ENCODE measurements around the gene OPA1. TPM values are rescaled to one million over a fixed set of nuclear protein-coding genes. Genes with fewer than 3 reads are reported as not detected.
A peak's percentile ranks its signal among the peaks of the same experiment; 100 is the strongest.

The OPA1 gene
- total and polyA plus RNA-seq, 2 experiments from 2014 or later = 29.0 to 42.2 TPM

DNA sequence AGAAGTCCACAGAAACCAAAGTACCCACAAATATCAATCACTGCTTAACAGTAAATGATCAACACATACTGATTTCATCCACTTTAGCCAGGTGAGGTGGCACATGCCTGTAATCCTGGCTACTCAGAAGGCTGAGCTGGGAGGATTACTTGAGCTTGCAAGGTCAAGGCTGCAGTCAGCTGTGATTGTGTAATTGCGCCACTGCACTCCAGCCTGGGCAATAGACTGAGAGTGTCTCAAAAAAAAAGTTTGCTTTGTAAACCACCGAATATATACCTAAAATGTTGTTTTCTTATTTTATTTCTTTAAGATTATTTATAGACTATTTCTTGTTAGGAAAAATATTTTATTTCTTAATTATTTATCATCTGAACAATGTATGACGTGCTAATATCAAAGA, 29.6 kb upstream of the OPA1 start:
- 59 to 72% methylated on average over 3 of the region's 3 CpGs for WGBS, 2 experiments (ENCODE audit: low coverage in 1 of 2, low lambda C conversion rate in 2 of 2, missing lambda C conversion rate in 2 of 2)
- Histone ChIP-seq H2AFZ (no peak overlapping the region), H3K9me2 (ENCODE audit: insufficient read depth) (no peaks in the 10 kb centered on the region), H3K4me3 (no peak overlapping the region), H3K4me2 (ENCODE audit: unreplicated experiment) (no peak overlapping the region), H3K9ac (no peak overlapping the region), H4K20me1 (ENCODE audit: insufficient read depth) (no peaks in the 10 kb centered on the region), H3K36me3 (ENCODE audit: low read depth) (no peaks in the 10 kb centered on the region), H3K4me1 (ENCODE audit: insufficient read depth) (no peaks in the 10 kb centered on the region), H3K27me3 (replicated peaks; ENCODE audit: insufficient read depth) (peaks cover 2% of the 10 kb centered on the region; the same call in 1 of the 2 replicates), H3F3A (ENCODE audit: insufficient read depth) (no peaks in the 10 kb centered on the region), H3K27ac (no peak overlapping the region), H3K79me2 (ENCODE audit: insufficient read depth) (no peaks in the 10 kb centered on the region), H3K9me3 (ENCODE audit: low read depth) (no peaks in the 10 kb centered on the region)
- TF ChIP-seq EZH2phosphoT487 (IDR thresholded peaks at IDR 0.05; ENCODE audit: insufficient read depth, low read depth) (no peak), EZH2 (IDR thresholded peaks at IDR 0.05; ENCODE audit: insufficient read depth, poor library complexity, severe bottlenecking) (no peak)
- in situ Hi-C loops (cut with MboI) = loop anchor here (10.0 to 25.0 kb wide), 2 partner anchors 751 to 999 kb away; no protein-coding TSS in a partner anchor
- DNase-seq = no peak

DNA sequence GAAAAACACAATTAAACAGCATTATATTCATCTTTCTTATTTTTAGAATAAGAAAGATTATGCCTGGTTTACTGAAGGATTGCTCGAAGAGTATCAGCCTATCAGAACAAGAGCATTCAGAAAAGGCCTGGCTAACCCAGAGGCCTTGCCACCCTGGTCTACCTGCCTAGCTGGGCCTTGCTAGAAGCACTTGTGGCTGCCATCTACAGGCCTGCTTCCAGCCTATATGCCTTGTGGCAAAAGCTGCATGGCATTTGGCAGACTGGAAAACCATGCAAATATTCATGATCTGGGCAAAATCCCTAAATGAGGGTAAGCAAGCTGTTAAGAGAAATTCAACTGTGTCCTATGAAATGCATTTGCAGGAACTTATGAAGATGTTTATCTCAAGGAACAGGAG, 29.0 kb upstream of the OPA1 start:
- WGBS, 2 experiments (ENCODE audit: low coverage in 1 of 2, low lambda C conversion rate in 2 of 2, missing lambda C conversion rate in 2 of 2) = 18 to 19% methylated on average over 1 of the region's 1 CpG
- in situ Hi-C loops (cut with MboI) = loop anchor here (10.0 to 25.0 kb wide), 2 partner anchors 752 to 999 kb away; no protein-coding TSS in a partner anchor
- no peaks in the 10 kb centered on the region for H3K9me3 ChIP-seq (ENCODE audit: low read depth)
- H3K27me3 ChIP-seq (replicated peaks; ENCODE audit: insufficient read depth) = peaks cover 4% of the 10 kb centered on the region; the same call in 1 of the 2 replicates
- peak; percentile 7 for DNase-seq
- no peak overlapping the region for H3K4me3 ChIP-seq
- no peaks in the 10 kb centered on the region for H3F3A ChIP-seq (ENCODE audit: insufficient read depth)
- no peaks in the 10 kb centered on the region for H3K9me2 ChIP-seq (ENCODE audit: insufficient read depth)
- H3K27ac ChIP-seq = no peak overlapping the region
- H3K36me3 ChIP-seq (ENCODE audit: low read depth) = no peaks in the 10 kb centered on the region
- TF ChIP-seq EZH2 (IDR thresholded peaks at IDR 0.05; ENCODE audit: insufficient read depth, poor library complexity, severe bottlenecking) = no peak
- no peak for TF ChIP-seq EZH2phosphoT487 (IDR thresholded peaks at IDR 0.05; ENCODE audit: insufficient read depth, low read depth)
- no peak overlapping the region for H3K9ac ChIP-seq
- no peaks in the 10 kb centered on the region for H4K20me1 ChIP-seq (ENCODE audit: insufficient read depth)
- no peaks in the 10 kb centered on the region for H3K4me1 ChIP-seq (ENCODE audit: insufficient read depth)
- no peak overlapping the region for H2AFZ ChIP-seq
- no peak overlapping the region for H3K4me2 ChIP-seq (ENCODE audit: unreplicated experiment)
- no peaks in the 10 kb centered on the region for H3K79me2 ChIP-seq (ENCODE audit: insufficient read depth)

DNA sequence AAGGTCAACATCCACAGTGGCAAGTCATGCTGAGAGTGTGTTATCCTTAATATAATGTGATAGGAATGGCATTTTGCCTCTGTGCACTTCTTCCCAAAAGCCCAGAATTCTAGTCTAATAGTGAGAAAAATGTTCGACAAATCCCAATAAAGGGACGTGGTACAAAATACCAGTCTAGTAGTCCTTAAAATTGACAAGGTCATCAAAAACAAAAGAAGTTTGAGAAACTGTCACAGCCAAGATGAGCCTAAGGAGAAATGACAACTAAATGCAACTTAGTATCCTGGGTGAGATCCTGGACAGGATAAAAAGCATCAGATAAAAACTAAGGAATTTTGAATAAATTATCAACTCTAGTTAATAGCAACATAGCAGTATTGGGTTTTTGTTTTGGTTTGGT, 23.9 kb upstream of the OPA1 start:
- in situ Hi-C loops (cut with MboI) = loop anchor here (10.0 to 25.0 kb wide), 2 partner anchors 757 to 1004 kb away; no protein-coding TSS in a partner anchor

GRCh38 chr3:193572426-193572908, 20.5 kb upstream of the OPA1 start:
- H3K36me3 ChIP-seq (ENCODE audit: low read depth) = no peaks in the 10 kb centered on the region
- peaks cover 5% of the 10 kb centered on the region; the same call in 1 of the 2 replicates for H3K4me1 ChIP-seq (ENCODE audit: insufficient read depth)
- DNase-seq = peak; percentile 73
- no peak for TF ChIP-seq EZH2 (IDR thresholded peaks at IDR 0.05; ENCODE audit: insufficient read depth, poor library complexity, severe bottlenecking)
- TF ChIP-seq EZH2phosphoT487 (IDR thresholded peaks at IDR 0.05; ENCODE audit: insufficient read depth, low read depth) = no peak
- in situ Hi-C loops (cut with MboI) = loop anchor here (25.0 kb wide), 1 partner anchor 760 kb away; no protein-coding TSS in a partner anchor
- no peaks in the 10 kb centered on the region for H3K79me2 ChIP-seq (ENCODE audit: insufficient read depth)
- no peak overlapping the region for H3K27ac ChIP-seq
- no peak overlapping the region for H2AFZ ChIP-seq
- no peaks in the 10 kb centered on the region for H3K9me2 ChIP-seq (ENCODE audit: insufficient read depth)
- WGBS, 2 experiments (ENCODE audit: low coverage in 1 of 2, low lambda C conversion rate in 2 of 2, missing lambda C conversion rate in 2 of 2) = 2 to 3% methylated on average over 10 of the region's 10 CpGs
- H3K9ac ChIP-seq = no peak overlapping the region
- peaks cover 10% of the 10 kb centered on the region for H3K27me3 ChIP-seq (replicated peaks; ENCODE audit: insufficient read depth)
- no peaks in the 10 kb centered on the region for H3F3A ChIP-seq (ENCODE audit: insufficient read depth)
- H3K4me3 ChIP-seq = no peak overlapping the region
- H3K4me2 ChIP-seq (ENCODE audit: unreplicated experiment) = no peak overlapping the region
- no peaks in the 10 kb centered on the region for H4K20me1 ChIP-seq (ENCODE audit: insufficient read depth)
- no peaks in the 10 kb centered on the region for H3K9me3 ChIP-seq (ENCODE audit: low read depth)

More for the DNA sequence above, 23.9 kb upstream of the OPA1 start:
- no peak overlapping the region for H3K27ac ChIP-seq
- H2AFZ ChIP-seq = no peak overlapping the region
- no peak overlapping the region for H3K4me3 ChIP-seq
- no peak for DNase-seq
- H3K36me3 ChIP-seq (ENCODE audit: low read depth) = no peaks in the 10 kb centered on the region
- 77 to 91% methylated on average over 2 of the region's 2 CpGs for WGBS, 2 experiments (ENCODE audit: low coverage in 1 of 2, low lambda C conversion rate in 2 of 2, missing lambda C conversion rate in 2 of 2)
- no peaks in the 10 kb centered on the region for H4K20me1 ChIP-seq (ENCODE audit: insufficient read depth)
- TF ChIP-seq EZH2phosphoT487 (IDR thresholded peaks at IDR 0.05; ENCODE audit: insufficient read depth, low read depth) (no peak), EZH2 (IDR thresholded peaks at IDR 0.05; ENCODE audit: insufficient read depth, poor library complexity, severe bottlenecking) (no peak)
- H3K9me3 ChIP-seq (ENCODE audit: low read depth) = no peaks in the 10 kb centered on the region
- H3F3A ChIP-seq (ENCODE audit: insufficient read depth) = no peaks in the 10 kb centered on the region
- no peaks in the 10 kb centered on the region for H3K79me2 ChIP-seq (ENCODE audit: insufficient read depth)
- H3K9ac ChIP-seq = no peak overlapping the region
- no peaks in the 10 kb centered on the region for H3K4me1 ChIP-seq (ENCODE audit: insufficient read depth)
- H3K27me3 ChIP-seq (replicated peaks; ENCODE audit: insufficient read depth) = peaks cover 4% of the 10 kb centered on the region; the same call in 1 of the 2 replicates
- H3K4me2 ChIP-seq (ENCODE audit: unreplicated experiment) = no peak overlapping the region
- H3K9me2 ChIP-seq (ENCODE audit: insufficient read depth) = no peaks in the 10 kb centered on the region
